Measurements from ENCODE around the gene DMBT1. TPM values are rescaled to one million over a fixed set of nuclear protein-coding genes. Genes with fewer than 3 reads are reported as not detected.

The DMBT1 gene
- total and polyA plus RNA-seq, 2 donors from 2014 or later = 0.06 TPM; not detected in 1

DNA sequence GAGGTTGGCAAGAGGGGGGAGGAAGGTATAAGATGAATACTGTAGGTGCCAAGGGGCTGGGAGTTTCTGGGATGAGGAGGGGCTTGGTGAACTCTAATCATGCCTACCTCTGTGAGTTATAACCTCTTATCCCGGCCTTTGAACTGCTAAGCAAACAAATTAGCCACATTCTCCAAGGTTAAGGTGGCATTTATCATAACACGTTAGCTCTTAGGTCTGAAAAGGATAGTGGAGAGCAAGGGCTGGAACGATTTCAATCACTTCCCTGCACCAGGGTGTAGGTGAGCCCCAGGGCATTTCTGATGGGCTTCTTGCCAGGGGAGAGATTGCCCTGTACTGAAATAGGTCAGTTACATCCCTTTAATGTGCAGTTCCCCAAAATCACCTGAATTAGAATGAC lies 28.6 kb upstream of the DMBT1 start:
- Histone ChIP-seq H3K9ac (ENCODE audit: low read length in 3 of 3) (no peak overlapping the region), H3K27ac (ENCODE audit: low read depth in 2 of 2, low read length in 2 of 2) (no peak overlapping the region), H3K27me3 (ENCODE audit: control insufficient read depth, insufficient read depth, low read length) (no peaks in the 10 kb centered on the region), H3K4me3 (ENCODE audit: low read length in 3 of 3) (no peak overlapping the region), H3K9me3 (ENCODE audit: control insufficient read depth in 2 of 3, insufficient read depth in 1 of 3, low read length in 3 of 3) (no peaks in the 10 kb centered on the region), H3K4me1 (ENCODE audit: control insufficient read depth in 2 of 3, insufficient read depth in 2 of 3, low read depth in 1 of 3, low read length in 3 of 3) (no peaks in the 10 kb centered on the region), H3K36me3 (ENCODE audit: control insufficient read depth in 2 of 3, insufficient read depth in 3 of 3, low read length in 3 of 3) (no peaks in the 10 kb centered on the region)
- FAIRE-seq (no peak), DNase-seq (peak in 1 of 5 donors; percentile 27)
- TF ChIP-seq, protein P1, sequence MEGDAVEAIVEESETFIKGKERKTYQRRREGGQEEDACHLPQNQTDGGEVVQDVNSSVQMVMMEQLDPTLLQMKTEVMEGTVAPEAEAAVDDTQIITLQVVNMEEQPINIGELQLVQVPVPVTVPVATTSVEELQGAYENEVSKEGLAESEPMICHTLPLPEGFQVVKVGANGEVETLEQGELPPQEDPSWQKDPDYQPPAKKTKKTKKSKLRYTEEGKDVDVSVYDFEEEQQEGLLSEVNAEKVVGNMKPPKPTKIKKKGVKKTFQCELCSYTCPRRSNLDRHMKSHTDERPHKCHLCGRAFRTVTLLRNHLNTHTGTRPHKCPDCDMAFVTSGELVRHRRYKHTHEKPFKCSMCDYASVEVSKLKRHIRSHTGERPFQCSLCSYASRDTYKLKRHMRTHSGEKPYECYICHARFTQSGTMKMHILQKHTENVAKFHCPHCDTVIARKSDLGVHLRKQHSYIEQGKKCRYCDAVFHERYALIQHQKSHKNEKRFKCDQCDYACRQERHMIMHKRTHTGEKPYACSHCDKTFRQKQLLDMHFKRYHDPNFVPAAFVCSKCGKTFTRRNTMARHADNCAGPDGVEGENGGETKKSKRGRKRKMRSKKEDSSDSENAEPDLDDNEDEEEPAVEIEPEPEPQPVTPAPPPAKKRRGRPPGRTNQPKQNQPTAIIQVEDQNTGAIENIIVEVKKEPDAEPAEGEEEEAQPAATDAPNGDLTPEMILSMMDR (IDR thresholded peaks at IDR 0.05; ENCODE audit: borderline replicate concordance, extremely low read depth, insufficient read depth) = no peak
- intact Hi-C loops (cut with DNase I) = no loop called here

DNA sequence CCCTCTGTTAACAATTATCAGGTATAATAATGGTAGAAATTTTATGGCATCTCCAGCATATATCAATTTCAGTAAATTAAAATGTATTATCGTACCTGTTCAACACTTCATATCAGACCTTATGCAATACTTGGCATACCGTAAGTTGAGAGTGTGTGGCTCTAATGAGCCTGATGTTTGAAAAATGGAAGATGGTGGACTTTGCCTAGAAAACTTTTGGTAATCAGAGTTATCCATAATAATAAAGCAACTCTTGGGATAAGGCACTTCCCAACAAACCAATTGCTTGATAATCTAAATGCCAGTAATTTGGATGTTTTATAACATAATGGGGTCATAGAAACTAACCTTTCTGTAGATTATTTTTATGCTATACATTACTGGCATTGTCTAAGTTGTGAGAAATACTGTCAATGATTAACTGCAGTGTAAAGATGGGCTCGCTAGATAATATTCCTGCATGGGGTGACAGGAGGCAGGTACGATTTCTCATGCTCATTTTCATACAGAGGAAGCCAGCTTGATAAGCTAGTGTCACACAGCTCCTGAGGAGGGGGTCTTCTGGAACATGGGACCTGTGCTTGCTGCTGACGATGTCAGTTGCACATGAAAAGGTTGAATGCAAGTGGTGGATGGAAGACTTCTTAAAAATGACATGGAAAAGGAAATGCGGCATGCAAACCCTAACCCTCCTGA lies 27.8 kb upstream of the DMBT1 start:
- FAIRE-seq = no peak
- TF ChIP-seq, protein P1 (IDR thresholded peaks at IDR 0.05; ENCODE audit: borderline replicate concordance, extremely low read depth, insufficient read depth) = no peak
- DNase-seq = peak in 1 of 5 donors; percentile 6
- H3K4me3 ChIP-seq (ENCODE audit: low read length in 3 of 3) = no peak overlapping the region
- H3K27ac ChIP-seq (ENCODE audit: low read depth in 2 of 2, low read length in 2 of 2) = no peak overlapping the region
- no peaks in the 10 kb centered on the region for H3K36me3 ChIP-seq (ENCODE audit: control insufficient read depth in 2 of 3, insufficient read depth in 3 of 3, low read length in 3 of 3)
- H3K27me3 ChIP-seq (ENCODE audit: control insufficient read depth, insufficient read depth, low read length) = no peaks in the 10 kb centered on the region
- H3K9ac ChIP-seq (ENCODE audit: low read length in 3 of 3) = no peak overlapping the region
- no peaks in the 10 kb centered on the region for H3K4me1 ChIP-seq (ENCODE audit: control insufficient read depth in 2 of 3, insufficient read depth in 2 of 3, low read depth in 1 of 3, low read length in 3 of 3)
- intact Hi-C loops (cut with DNase I) = no loop called here
- no peaks in the 10 kb centered on the region for H3K9me3 ChIP-seq (ENCODE audit: control insufficient read depth in 2 of 3, insufficient read depth in 1 of 3, low read length in 3 of 3)

GRCh38 chr10:122537545-122537944 lies 23.0 kb upstream of the DMBT1 start:
- H3K9me3 ChIP-seq (ENCODE audit: control insufficient read depth in 2 of 3, insufficient read depth in 1 of 3, low read length in 3 of 3) = no peaks in the 10 kb centered on the region
- intact Hi-C loops (cut with DNase I) = no loop called here
- TF ChIP-seq, protein P1 (IDR thresholded peaks at IDR 0.05; ENCODE audit: borderline replicate concordance, extremely low read depth, insufficient read depth) = no peak
- no peaks in the 10 kb centered on the region for H3K27me3 ChIP-seq (ENCODE audit: control insufficient read depth, insufficient read depth, low read length)
- H3K9ac ChIP-seq (ENCODE audit: low read length in 3 of 3) = no peak overlapping the region
- no peak for DNase-seq
- H3K27ac ChIP-seq (ENCODE audit: low read depth in 2 of 2, low read length in 2 of 2) = no peak overlapping the region
- FAIRE-seq = no peak
- no peak overlapping the region for H3K4me3 ChIP-seq (ENCODE audit: low read length in 3 of 3)
- H3K4me1 ChIP-seq (ENCODE audit: control insufficient read depth in 2 of 3, insufficient read depth in 2 of 3, low read depth in 1 of 3, low read length in 3 of 3) = no peaks in the 10 kb centered on the region
- no peaks in the 10 kb centered on the region for H3K36me3 ChIP-seq (ENCODE audit: control insufficient read depth in 2 of 3, insufficient read depth in 3 of 3, low read length in 3 of 3)
